ENCODE results near the gene MEI1.

- TF ChIP-seq RBM17 (IDR thresholded peaks at IDR 0.05; ENCODE audit: borderline replicate concordance, low read depth, low read length) (no peak), RBFOX2 (IDR thresholded peaks at IDR 0.05; ENCODE audit: low read depth, low read length) (no peak), ZNF232 (CRISPR knock-in tag; IDR thresholded peaks at IDR 0.05) (no peak), FOXM1 (IDR thresholded peaks at IDR 0.05; ENCODE audit: low read depth) (no peak), FOXM1 (CRISPR knock-in tag; IDR thresholded peaks at IDR 0.05; ENCODE audit: low read depth) (no peak), ZSCAN32 (CRISPR knock-in tag; IDR thresholded peaks at IDR 0.05) (no peak), JUND (IDR thresholded peaks at IDR 0.05; ENCODE audit: borderline replicate concordance, low read depth, low read length) (no peak), JUND (tag; IDR thresholded peaks at IDR 0.05; ENCODE audit: borderline replicate concordance, low read depth, low read length) (no peak)
These were observed 73.3 kb downstream of the MEI1 start for GRCh38 chr22:41772645-41773044.

All from K562 (cell line).